Body of pancreas (tissue), 4 donors: Measurements from ENCODE around the gene PTX4. TPM values are rescaled to one million over a fixed set of nuclear protein-coding genes. Genes with fewer than 3 reads are reported as not detected.

Experiments
- ATAC-seq: fragments of 150-250 bp; one replicate; pipeline ENCODE4 v1.9.1; 2016
- DNase-seq, 4 donors: peaks; one replicate each; pipeline ENCODE4 v3.0.0-alpha.2; 2019
- H3K27ac ChIP-seq, 4 donors: fragments of 200-600 bp; sonication (generic); 1 replicate in 3 of 4; 2 replicates in 1 of 4; pipeline versions ENCODE4 v1.5.1 to v1.6.1; 2016 to 2019; ENCODE audit warnings: mild to moderate bottlenecking in 1 of 4, mixed read lengths in 1 of 4, moderate library complexity in 1 of 4
- H3K27me3 ChIP-seq, 2 donors: fragments of 200-600 bp; sonication (generic); one replicate each; pipeline ENCODE4 v1.6.0; 2016; ENCODE audit warnings: mild to moderate bottlenecking in 1 of 2
- H3K36me3 ChIP-seq, 2 donors: fragments of 200-600 bp; sonication (generic); replicated peaks in 1 of 2; 2 replicates each; pipeline ENCODE4 v1.5.1; 2016; ENCODE audit warnings: low read depth in 2 of 2; ENCODE audit not compliant: insufficient read depth in 1 of 2
- H3K4me1 ChIP-seq: fragments of 200-600 bp; sonication (generic); one replicate; pipeline ENCODE4 v1.6.0; 2016
- H3K4me3 ChIP-seq, 2 donors: fragments of 200-600 bp; sonication (generic); 1 replicate in 1 of 2; 2 replicates in 1 of 2; pipeline ENCODE4 v1.5.1; 2016 to 2019
- H3K9me3 ChIP-seq, 3 donors: fragments of 200-600 bp; sonication (generic); 1 replicate in 2 of 3; 2 replicates in 1 of 3; pipeline ENCODE4 v1.5.1; 2016
- CTCF ChIP-seq, 7 experiments: fragments of 450-650 bp in 4 of 7; fragments of 200-600 bp in 3 of 7; sonication (generic) in 3 of 7; IDR thresholded peaks; one replicate each; pipeline ENCODE4 v1.5.1; 2016 to 2019; ENCODE audit warnings: antibody characterized with exemption in 7 of 7
- POLR2A ChIP-seq, 3 donors: fragments of 450-650 bp; IDR thresholded peaks; one replicate each; pipeline ENCODE4 v1.6.1; 2016; ENCODE audit warnings: antibody characterized with exemption in 3 of 3, mild to moderate bottlenecking in 2 of 3
- WGBS, 2 donors: methylation state at CpG; one replicate each; pipeline ENCODE4 v1.1.5; 2017; 5-methylcytosine and 5-hydroxymethylcytosine counted together
- intact Hi-C: fragments of 100-400 bp; cut with DNase I; formaldehyde crosslinking; loops from one replicate; pipeline ENCODE4 v1.15.1; 2023
- total RNA-seq, 2 donors: library from RNA; depleted of rRNA; stranded (reverse); fragments of >200 nt; gene quantifications; one replicate each; pipeline ENCODE4 v1.1.0, GENCODE V29; 2016

Gene PTX4
- total RNA-seq, 2 donors from 2014 or later: not detected

GRCh38 chr16:1449201-1449788, 39.4 kb downstream of the PTX4 start:
- Histone ChIP-seq H3K36me3 (peaks cover 0 to 15% of the 10 kb centered on the region in 2 donors), H3K27ac (no peak overlapping the region), H3K4me1 (no peaks in the 10 kb centered on the region), H3K4me3 (no peak overlapping the region), H3K9me3 (no peaks in the 10 kb centered on the region), H3K27me3 (no peaks in the 10 kb centered on the region)
- TF ChIP-seq POLR2A (IDR thresholded peaks at IDR 0.05): no peak
- TF ChIP-seq CTCF (IDR thresholded peaks at IDR 0.05): no peak
- 88 to 96% methylated on average over 8 to 23 of the region's 25 CpGs for WGBS, 2 donors
- ATAC-seq (no peak), DNase-seq (no peak)
- intact Hi-C loops: no loop called here

- Histone ChIP-seq H3K4me1 (no peaks in the 10 kb centered on the region), H3K4me3 (no peak overlapping the region), H3K27me3 (no peaks in the 10 kb centered on the region), H3K9me3 (no peaks in the 10 kb centered on the region), H3K36me3 (peaks cover 0 to 10% of the 10 kb centered on the region in 2 donors), H3K27ac (no peak overlapping the region)
- intact Hi-C loops: no loop called here
- ATAC-seq (no peak), DNase-seq (no peak)
- WGBS, 2 donors: 90 to 100% methylated on average over 1 to 24 of the region's 30 CpGs
- TF ChIP-seq POLR2A (IDR thresholded peaks at IDR 0.05) (no peak), CTCF (IDR thresholded peaks at IDR 0.05) (no peak)
These were observed 40.1 kb downstream of the PTX4 start for GRCh38 chr16:1448536-1449116.

- Histone ChIP-seq H3K27ac (no peak overlapping the region), H3K4me3 (no peak overlapping the region), H3K27me3 (no peaks in the 10 kb centered on the region), H3K36me3 (peaks cover 0 to 9% of the 10 kb centered on the region in 2 donors), H3K9me3 (no peaks in the 10 kb centered on the region), H3K4me1 (no peaks in the 10 kb centered on the region)
- no peak for DNase-seq
- TF ChIP-seq POLR2A (IDR thresholded peaks at IDR 0.05) (no peak), CTCF (IDR thresholded peaks at IDR 0.05) (no peak)
- WGBS, 2 donors: 91 to 98% methylated on average over 7 to 11 of the region's 11 CpGs
- intact Hi-C loops: no loop called here
- no peak for ATAC-seq
These were observed 40.8 kb downstream of the PTX4 start for GRCh38 chr16:1447965-1448364.

- ATAC-seq: no peak
These were observed 42.3 kb downstream of the PTX4 start for GRCh38 chr16:1446296-1447080.

More at GRCh38 chr16:1446296-1447080, 42.3 kb downstream of the PTX4 start:
- DNase-seq: no peak
- H3K4me3 ChIP-seq: no peak overlapping the region
- H3K27ac ChIP-seq: no peak overlapping the region
- no peaks in the 10 kb centered on the region for H3K27me3 ChIP-seq
- H3K9me3 ChIP-seq: no peaks in the 10 kb centered on the region
- H3K4me1 ChIP-seq: no peaks in the 10 kb centered on the region
- TF ChIP-seq CTCF (IDR thresholded peaks at IDR 0.05) (no peak), POLR2A (IDR thresholded peaks at IDR 0.05) (no peak)
- 93 to 95% methylated on average over 23 to 24 of the region's 41 CpGs for WGBS, 2 donors
- peaks cover 0 to 9% of the 10 kb centered on the region in 2 donors for H3K36me3 ChIP-seq
- intact Hi-C loops: no loop called here
